A673 (cell line): ENCODE data around the gene CACNB1. TPM values are rescaled to one million over a fixed set of nuclear protein-coding genes. Genes with fewer than 3 reads are reported as not detected.

ENCODE experiments used
- BruUV-seq: library from RNA; stranded (reverse); fragments of 400-500 nt; replicated peaks from 2 replicates; lab custom pipeline; 2021; lab: Mats Ljungman, UMichigan
- CTCF ChIA-PET: fragments of 300-600 bp; sonication (Branson Sonifier 250); formaldehyde crosslinking; loops from one replicate; lab custom pipeline; 2022; ENCODE audit warnings: antibody characterized with exemption; lab: Charles Lee
- POLR2A ChIA-PET: fragments of 300-600 bp; sonication (Branson Sonifier 250); formaldehyde crosslinking; loops from one replicate; lab custom pipeline; 2022; ENCODE audit warnings: antibody characterized with exemption; ENCODE audit not compliant: low non-redundant PET; lab: Charles Lee
- DNase-seq: peaks from one replicate; pipeline ENCODE4 v3.0.0-alpha.2; 2015; ENCODE audit warnings: low spot score
- H3K27ac ChIP-seq: fragments of 200-600 bp; sonication (generic); 2 replicates; pipeline ENCODE4 v1.5.1; 2016; ENCODE audit warnings: mixed run types, low read depth, mild to moderate bottlenecking, mixed read lengths, antibody characterized with exemption, low read length; ENCODE audit not compliant: poor library complexity, severe bottlenecking
- H3K27me3 ChIP-seq: fragments of 200-600 bp; sonication (generic); replicated peaks from 2 replicates; pipeline ENCODE4 v1.6.1; 2017; ENCODE audit warnings: mixed run types, low read depth, mild to moderate bottlenecking, mixed read lengths, antibody characterized with exemption, low read length; ENCODE audit not compliant: insufficient read depth, poor library complexity
- H3K36me3 ChIP-seq: fragments of 200-600 bp; sonication (generic); 2 replicates; pipeline ENCODE4 v1.6.1; 2016; ENCODE audit warnings: mixed run types, mild to moderate bottlenecking, mixed read lengths, antibody characterized with exemption, low read length; ENCODE audit not compliant: insufficient read depth, poor library complexity, severe bottlenecking
- H3K4me1 ChIP-seq: fragments of 200-600 bp; sonication (generic); 2 replicates; pipeline ENCODE4 v1.6.1; 2017; ENCODE audit warnings: mixed run types, mild to moderate bottlenecking, mixed read lengths, antibody characterized with exemption, low read length; ENCODE audit not compliant: insufficient read depth, poor library complexity, severe bottlenecking
- H3K4me3 ChIP-seq: fragments of 200-600 bp; sonication (generic); 2 replicates; pipeline ENCODE4 v1.5.1; 2016; ENCODE audit warnings: low read depth, mixed run types, mild to moderate bottlenecking, mixed read lengths, low read length; ENCODE audit not compliant: poor library complexity, severe bottlenecking
- H3K9me3 ChIP-seq: fragments of 200-600 bp; sonication (generic); 2 replicates; pipeline ENCODE4 v1.6.1; 2016; ENCODE audit warnings: mixed run types, low read depth, mild to moderate bottlenecking, mixed read lengths, antibody characterized with exemption, low read length; ENCODE audit not compliant: poor library complexity, severe bottlenecking
- CTCF ChIP-seq: fragments of 300-800, 200-600 bp; sonication (generic); conservative IDR thresholded peaks from 2 replicates; pipeline ENCODE4 v1.5.1; 2017; ENCODE audit warnings: low read depth, mild to moderate bottlenecking, antibody characterized with exemption, low read length, moderate library complexity, mixed read lengths
- EZH2 ChIP-seq: fragments of 200-600 bp; sonication (generic); IDR thresholded peaks from 2 replicates; pipeline ENCODE4 v1.6.1; 2017; ENCODE audit warnings: borderline replicate concordance, low read depth, mild to moderate bottlenecking, mixed read lengths, antibody characterized with exemption, low read length; ENCODE audit not compliant: poor library complexity, severe bottlenecking
- intact Hi-C: fragments of 100-400 bp; cut with micrococcal nuclease; formaldehyde crosslinking; loops from one replicate; pipeline ENCODE4 v1.10.0; 2022; ENCODE audit not compliant: unreplicated experiment
- total RNA-seq: library from RNA; stranded (reverse); gene quantifications from 2 replicates; pipeline ENCODE4 v1.2.3, GENCODE V29; 2021

The CACNB1 gene
- total RNA-seq, 1 experiment from 2014 or later, result 8.0 TPM

- BruUV-seq, result no TSS peak
- DNase-seq, result peak; percentile 69
These were observed 22.4 kb downstream of the CACNB1 start for GRCh38 chr17:39174920-39175694.

GRCh38 chr17:39173526-39174274 is 23.8 kb downstream of the CACNB1 start:
- Histone ChIP-seq H3K4me1 (no peaks in the 10 kb centered on the region), H3K36me3 (no peaks in the 10 kb centered on the region), H3K9me3 (no peaks in the 10 kb centered on the region), H3K4me3 (no peak overlapping the region), H3K27me3 (no peaks in the 10 kb centered on the region), H3K27ac (no peak overlapping the region)
- no peak for DNase-seq
- POLR2A ChIA-PET, result no interaction called here
- no TSS peak for BruUV-seq
- intact Hi-C loops, result no loop called here
- CTCF ChIA-PET, result interaction anchor here (1.5 to 2.1 kb wide), 2 partner anchors 9 to 191 kb away, joined by 13 read pairs; partner anchors contain the start of gene ARL5C
- no peak for TF ChIP-seq EZH2
- TF ChIP-seq CTCF, result no peak

More at GRCh38 chr17:39174920-39175694, 22.4 kb downstream of the CACNB1 start:
- intact Hi-C loops, result no loop called here
- Histone ChIP-seq H3K9me3 (no peaks in the 10 kb centered on the region), H3K36me3 (no peaks in the 10 kb centered on the region), H3K27me3 (no peaks in the 10 kb centered on the region), H3K27ac (no peak overlapping the region), H3K4me1 (no peaks in the 10 kb centered on the region), H3K4me3 (no peak overlapping the region)
- TF ChIP-seq EZH2 (no peak), CTCF (peak; percentile 71)
- POLR2A ChIA-PET, result no interaction called here
- CTCF ChIA-PET, result interaction anchor here (0.6 to 2.1 kb wide), 7 partner anchors 8 to 192 kb away, joined by 3 to 13 read pairs (median 6); partner anchors contain the start of genes ARL5C and STAC2

- POLR2A ChIA-PET, result no interaction called here
- DNase-seq, result no peak
- intact Hi-C loops, result no loop called here
- H3K36me3 ChIP-seq, result no peaks in the 10 kb centered on the region
- CTCF ChIA-PET, result no interaction called here
- H3K27me3 ChIP-seq, result no peaks in the 10 kb centered on the region
- H3K4me3 ChIP-seq, result no peak overlapping the region
- H3K4me1 ChIP-seq, result no peaks in the 10 kb centered on the region
- TF ChIP-seq CTCF (no peak), EZH2 (no peak)
- no peaks in the 10 kb centered on the region for H3K9me3 ChIP-seq
- H3K27ac ChIP-seq, result no peak overlapping the region
- BruUV-seq, result no TSS peak
These were observed 24.4 kb downstream of the CACNB1 start for GRCh38 chr17:39173080-39173479.
